Measurements from ENCODE around the gene MX1. TPM values are rescaled to one million over a fixed set of nuclear protein-coding genes. Genes with fewer than 3 reads are reported as not detected.
A peak's percentile ranks its signal among the peaks of the same experiment; 100 is the strongest.
"Not testable (repeated sequence)": the region's sequence is repeated elsewhere in the genome, so short reads cannot be mapped to it uniquely, and the experiment has no call there.

MX1 gene
- total RNA-seq, 1 donor from 2014 or later = 25.5 TPM

DNA sequence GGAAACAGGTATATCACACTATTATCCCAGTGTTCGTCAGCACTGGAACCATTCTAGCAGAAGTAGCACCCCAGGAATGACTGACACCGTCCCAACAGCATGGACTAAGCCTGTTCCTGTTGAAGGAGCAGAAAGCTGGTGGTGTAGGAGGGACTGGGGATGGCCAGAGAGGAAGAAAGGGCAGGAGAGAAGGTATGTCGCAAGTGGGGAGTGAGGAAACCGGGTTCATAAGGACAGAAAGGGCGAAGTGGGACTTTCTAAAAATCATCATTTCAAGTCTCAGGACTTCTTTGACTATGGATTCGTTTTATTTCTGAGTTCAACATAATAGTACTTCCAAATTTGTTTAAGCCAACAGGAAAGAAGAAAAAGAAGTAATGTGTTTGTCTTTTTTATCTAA is 19.7 kb upstream of the MX1 start:
- no peak for DNase-seq (ENCODE audit: low spot score)

DNA sequence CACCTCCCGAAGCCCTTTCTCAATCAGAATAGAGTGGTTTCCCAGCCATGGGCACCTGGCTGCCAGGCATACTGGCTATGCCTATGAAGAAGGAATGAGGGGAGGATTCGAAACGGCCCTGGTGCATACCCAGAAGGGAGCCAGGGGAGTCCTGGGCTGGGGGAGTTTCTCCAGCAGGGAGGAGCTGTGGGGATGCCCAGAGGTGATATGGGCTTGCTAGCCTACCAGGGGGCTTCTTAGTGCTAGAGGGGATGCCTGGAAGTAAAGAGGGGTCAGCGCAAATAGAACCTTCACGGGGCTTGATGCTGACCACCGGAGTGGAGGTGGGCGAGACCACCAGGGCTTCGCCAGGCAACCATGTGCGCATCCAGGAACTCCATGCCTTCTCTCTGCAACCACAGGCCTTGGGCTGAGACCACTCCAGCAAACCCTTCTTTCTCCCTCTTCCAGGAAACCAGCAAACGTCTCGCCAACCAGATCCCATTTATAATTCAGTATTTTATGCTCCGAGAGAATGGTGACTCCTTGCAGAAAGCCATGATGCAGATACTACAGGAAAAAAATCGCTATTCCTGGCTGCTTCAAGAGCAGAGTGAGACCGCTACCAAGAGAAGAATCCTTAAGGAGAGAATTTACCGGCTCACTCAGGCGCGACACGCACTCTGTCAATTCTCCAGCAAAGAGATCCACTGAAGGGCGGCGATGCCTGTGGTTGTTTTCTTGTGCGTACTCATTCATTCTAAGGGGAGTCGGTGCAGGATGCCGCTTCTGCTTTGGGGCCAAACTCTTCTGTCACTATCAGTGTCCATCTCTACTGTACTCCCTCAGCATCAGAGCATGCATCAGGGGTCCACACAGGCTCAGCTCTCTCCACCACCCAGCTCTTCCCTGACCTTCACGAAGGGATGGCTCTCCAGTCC is 18.2 kb upstream of the MX1 start:
- no peak for DNase-seq (ENCODE audit: low spot score)

DNA sequence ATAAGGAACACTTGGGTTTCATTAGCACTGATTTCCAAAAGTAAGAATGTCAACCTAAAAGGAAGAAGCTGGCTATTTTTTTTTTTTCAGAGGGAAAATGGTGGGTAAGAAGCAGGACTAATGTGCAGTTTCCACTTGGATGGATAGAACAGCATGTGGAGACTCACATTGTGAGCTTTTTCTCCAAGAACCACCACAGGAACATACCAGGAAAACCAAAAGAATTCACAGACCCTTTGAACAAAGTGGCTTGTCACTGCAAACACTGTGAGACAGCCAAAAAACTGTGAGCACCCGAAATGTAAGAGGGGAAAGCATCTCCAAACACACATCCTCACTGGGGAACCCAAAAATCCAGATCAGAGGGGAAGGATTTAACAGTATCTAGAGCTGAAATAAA is 15.7 kb upstream of the MX1 start:
- no peak for DNase-seq (ENCODE audit: low spot score)

- DNase-seq (ENCODE audit: low spot score) = no peak
Observed at GRCh38 chr21:41410767-41411448, 15.1 kb upstream of the MX1 start.

GRCh38 chr21:41411449-41412089 is 14.5 kb upstream of the MX1 start:
- DNase-seq (ENCODE audit: low spot score) = no peak

GRCh38 chr21:41417505-41417904 is 8.5 kb upstream of the MX1 start:
- DNase-seq (ENCODE audit: low spot score) = not testable (repeated sequence)

- DNase-seq (ENCODE audit: low spot score) = no peak
Observed at GRCh38 chr21:41418393-41418792, 7.6 kb upstream of the MX1 start.

DNA sequence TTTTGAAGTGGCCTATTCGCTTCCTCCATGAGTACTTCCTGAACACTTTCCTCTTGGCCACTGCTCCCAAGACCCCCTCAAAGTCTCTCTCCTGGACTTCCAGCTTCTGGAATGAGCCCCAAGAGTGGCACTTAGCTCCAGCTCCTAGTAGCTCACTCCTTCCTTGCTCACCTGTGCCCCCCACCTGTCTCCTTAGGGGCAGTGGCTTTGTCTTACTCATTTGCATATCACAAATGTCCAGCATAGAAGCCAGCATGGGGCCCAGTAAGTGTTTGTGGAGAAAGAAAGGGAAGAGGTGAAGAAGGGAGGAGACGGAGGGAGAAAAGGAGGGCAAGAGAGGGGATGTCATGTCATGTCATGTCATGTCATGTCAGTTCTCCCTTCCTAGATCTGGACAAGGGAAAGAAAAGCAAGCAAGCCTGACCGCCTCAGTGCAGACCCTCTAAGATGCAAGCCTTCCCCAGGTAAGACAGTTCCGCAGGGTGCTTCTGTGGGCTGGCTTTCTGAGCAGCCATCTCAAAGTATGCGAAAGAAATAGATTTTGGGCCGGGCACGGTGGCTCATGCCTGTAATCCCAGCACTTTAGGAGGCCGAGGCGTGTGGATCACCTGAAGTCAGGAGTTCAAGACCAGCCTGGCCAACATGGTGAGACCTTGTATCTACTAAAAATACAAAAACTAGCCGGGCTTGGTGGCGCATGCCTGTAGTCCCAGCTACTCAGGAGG is 6.9 kb upstream of the MX1 start:
- no peak for DNase-seq (ENCODE audit: low spot score)

- peak; percentile 96 for DNase-seq (ENCODE audit: low spot score)
Observed at GRCh38 chr21:41419921-41420862, 5.8 kb upstream of the MX1 start.

- DNase-seq (ENCODE audit: low spot score) = not testable (repeated sequence)
Observed at GRCh38 chr21:41420998-41421397, 5.0 kb upstream of the MX1 start.

GRCh38 chr21:41422546-41423304 is 3.3 kb upstream of the MX1 start:
- no peak for DNase-seq (ENCODE audit: low spot score)

- DNase-seq (ENCODE audit: low spot score) = not testable (repeated sequence)
Observed at GRCh38 chr21:41423305-41423636, 2.8 kb upstream of the MX1 start.

- no peak for DNase-seq (ENCODE audit: low spot score)
Observed at GRCh38 chr21:41425588-41425953, 468 bp upstream of the MX1 start.

GRCh38 chr21:41426676-41427404 is 801 bp downstream of the MX1 start:
- no peak for DNase-seq (ENCODE audit: low spot score)

DNA sequence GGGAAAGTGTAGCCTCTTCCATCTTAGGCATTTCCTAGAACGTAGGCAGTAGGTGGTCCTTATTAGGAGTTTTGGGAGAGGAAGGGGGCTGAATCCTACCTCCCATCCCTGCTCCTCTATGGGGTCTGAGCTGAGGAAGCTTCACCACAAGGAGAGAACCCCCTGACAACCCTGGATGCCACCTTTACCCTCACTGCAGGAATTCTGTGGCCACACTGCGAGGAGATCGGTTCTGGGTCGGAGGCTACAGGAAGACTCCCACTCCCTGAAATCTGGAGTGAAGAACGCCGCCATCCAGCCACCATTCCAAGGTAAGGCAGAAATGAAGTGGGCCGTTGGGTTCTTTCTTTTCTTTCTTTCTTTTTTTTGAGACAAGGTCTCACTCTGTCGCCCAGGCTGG is 1.5 kb downstream of the MX1 start:
- DNase-seq (ENCODE audit: low spot score) = no peak

DNA sequence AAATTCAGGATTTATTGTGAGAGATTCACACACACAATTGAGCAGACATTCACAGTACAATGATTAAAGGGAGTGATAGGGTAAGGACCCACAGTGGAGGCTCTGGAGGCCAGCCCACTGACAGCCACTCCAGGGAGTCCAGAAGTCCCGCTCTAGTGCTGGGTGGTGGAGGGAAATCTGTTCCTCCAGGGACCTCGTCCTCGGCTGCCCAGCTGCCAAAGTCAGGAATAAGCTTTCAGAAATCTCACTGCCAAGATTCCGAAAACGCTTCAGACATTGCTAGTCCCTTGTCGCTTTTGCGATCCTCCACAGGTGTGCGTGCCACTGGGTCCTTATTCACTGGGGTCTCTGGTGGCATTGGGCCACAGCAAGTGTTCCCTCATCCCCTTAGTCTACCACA is 2.3 kb downstream of the MX1 start:
- DNase-seq (ENCODE audit: low spot score) = no peak

DNA sequence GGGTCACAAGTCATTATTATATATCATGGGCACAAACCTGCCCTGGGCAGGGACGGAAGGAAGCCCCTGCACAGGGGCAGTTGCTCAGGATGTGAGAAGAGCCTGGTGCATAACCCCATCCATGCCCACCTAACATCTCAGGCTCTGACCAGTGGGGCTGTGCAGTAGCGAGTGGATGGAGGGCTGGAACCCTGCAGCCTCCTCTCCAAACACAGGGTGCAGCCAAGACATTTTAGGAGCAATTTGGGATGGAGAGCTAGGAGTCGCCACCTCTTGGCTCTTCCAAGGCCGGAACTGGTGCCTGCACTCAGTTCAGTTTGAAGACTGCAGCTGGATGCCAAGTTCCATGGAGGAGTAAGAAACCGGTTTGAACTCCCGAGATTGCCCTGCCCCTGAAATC is 2.8 kb downstream of the MX1 start:
- DNase-seq (ENCODE audit: low spot score) = no peak

DNA sequence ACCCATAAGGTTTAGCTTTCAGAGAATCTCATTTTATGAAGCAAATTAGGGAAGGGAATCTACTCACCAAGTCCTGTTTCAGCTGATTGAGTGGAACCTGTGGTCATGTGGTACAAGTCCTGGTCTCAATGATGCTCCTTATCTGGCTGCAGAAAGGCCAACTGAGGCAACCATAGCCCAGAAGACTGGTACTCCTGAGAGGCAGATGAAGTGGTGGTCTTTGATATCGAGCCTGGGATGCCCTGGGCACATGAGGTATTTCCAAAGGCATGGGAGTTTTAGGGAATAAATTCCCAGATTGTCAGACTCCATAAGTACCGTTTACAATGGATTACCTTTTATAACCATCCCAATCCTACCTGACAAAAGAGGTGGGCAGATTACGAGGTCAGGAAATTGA is 3.3 kb downstream of the MX1 start:
- no peak for DNase-seq (ENCODE audit: low spot score)

GRCh38 chr21:41429925-41430491 is 4.0 kb downstream of the MX1 start:
- DNase-seq (ENCODE audit: low spot score) = no peak
